HG02970 (cell line): Measurements from ENCODE around the gene SUMO4.

Source experiments
- ATAC-seq: cut with Tn5 transposase; IDR thresholded peaks from one replicate; pipeline ENCODE4 v1.9.1; 2021; ENCODE audit warnings: mild to moderate bottlenecking, moderate library complexity, moderate number of reproducible peaks; ENCODE audit not compliant: unreplicated experiment, low FRiP score

SUMO4 gene

GRCh38 chr6:149449831-149450678 lies 50.0 kb downstream of the SUMO4 start:
- no peak for ATAC-seq
